ENCODE measurements around the gene GNA14. TPM values are rescaled to one million over a fixed set of nuclear protein-coding genes. Genes with fewer than 3 reads are reported as not detected.
"Not testable (repeated sequence)": the region's sequence is repeated elsewhere in the genome, so short reads cannot be mapped to it uniquely, and the experiment has no call there.

Gene GNA14
- total RNA-seq, 1 experiment from 2014 or later, result not detected

- peaks cover 6% of the 10 kb centered on the region for H3K36me3 Mint-ChIP-seq (ENCODE audit: insufficient read depth, unreplicated experiment)
- no peaks in the 10 kb centered on the region for H3K9me3 Mint-ChIP-seq (ENCODE audit: unreplicated experiment)
- ChIA-PET POLR2A (no interaction called here), CTCF (interaction anchor here (0.7 to 2.5 kb wide), 6 partner anchors 12 to 717 kb away, joined by 3 to 16 read pairs (median 4); no protein-coding TSS in a partner anchor)
- no peak for DNase-seq (ENCODE audit: unreplicated experiment)
- H3K27me3 Mint-ChIP-seq (ENCODE audit: insufficient read depth, unreplicated experiment), result no peaks in the 10 kb centered on the region
- H3K27ac Mint-ChIP-seq (ENCODE audit: low read depth, unreplicated experiment), result no peak overlapping the region
- intact Hi-C loops (cut with micrococcal nuclease), result no loop called here
- no peak overlapping the region for H3K4me3 Mint-ChIP-seq (ENCODE audit: unreplicated experiment)
- TF ChIP-seq, protein P1, sequence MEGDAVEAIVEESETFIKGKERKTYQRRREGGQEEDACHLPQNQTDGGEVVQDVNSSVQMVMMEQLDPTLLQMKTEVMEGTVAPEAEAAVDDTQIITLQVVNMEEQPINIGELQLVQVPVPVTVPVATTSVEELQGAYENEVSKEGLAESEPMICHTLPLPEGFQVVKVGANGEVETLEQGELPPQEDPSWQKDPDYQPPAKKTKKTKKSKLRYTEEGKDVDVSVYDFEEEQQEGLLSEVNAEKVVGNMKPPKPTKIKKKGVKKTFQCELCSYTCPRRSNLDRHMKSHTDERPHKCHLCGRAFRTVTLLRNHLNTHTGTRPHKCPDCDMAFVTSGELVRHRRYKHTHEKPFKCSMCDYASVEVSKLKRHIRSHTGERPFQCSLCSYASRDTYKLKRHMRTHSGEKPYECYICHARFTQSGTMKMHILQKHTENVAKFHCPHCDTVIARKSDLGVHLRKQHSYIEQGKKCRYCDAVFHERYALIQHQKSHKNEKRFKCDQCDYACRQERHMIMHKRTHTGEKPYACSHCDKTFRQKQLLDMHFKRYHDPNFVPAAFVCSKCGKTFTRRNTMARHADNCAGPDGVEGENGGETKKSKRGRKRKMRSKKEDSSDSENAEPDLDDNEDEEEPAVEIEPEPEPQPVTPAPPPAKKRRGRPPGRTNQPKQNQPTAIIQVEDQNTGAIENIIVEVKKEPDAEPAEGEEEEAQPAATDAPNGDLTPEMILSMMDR (IDR thresholded peaks at IDR 0.05; ENCODE audit: unreplicated experiment), result no peak
- no TSS peak for BruUV-seq (replicated peaks)
- peaks cover 26% of the 10 kb centered on the region for H3K4me1 Mint-ChIP-seq (ENCODE audit: insufficient read depth, unreplicated experiment)
These were observed 226.4 kb downstream of the GNA14 start for GRCh38 chr9:77421506-77422265.

GRCh38 chr9:77420641-77421040 lies 227.5 kb downstream of the GNA14 start:
- peaks cover 26% of the 10 kb centered on the region for H3K4me1 Mint-ChIP-seq (ENCODE audit: insufficient read depth, unreplicated experiment)
- H3K27ac Mint-ChIP-seq (ENCODE audit: low read depth, unreplicated experiment), result no peak overlapping the region
- ChIA-PET POLR2A (no interaction called here), CTCF (interaction anchor here (0.7 to 3.8 kb wide), 2 partner anchors 13 to 760 kb away, joined by 3 to 29 read pairs; no protein-coding TSS in a partner anchor)
- peaks cover 6% of the 10 kb centered on the region for H3K36me3 Mint-ChIP-seq (ENCODE audit: insufficient read depth, unreplicated experiment)
- intact Hi-C loops (cut with micrococcal nuclease), result no loop called here
- no peaks in the 10 kb centered on the region for H3K27me3 Mint-ChIP-seq (ENCODE audit: insufficient read depth, unreplicated experiment)
- H3K9me3 Mint-ChIP-seq (ENCODE audit: unreplicated experiment), result no peaks in the 10 kb centered on the region
- TF ChIP-seq, protein P1 (IDR thresholded peaks at IDR 0.05; ENCODE audit: unreplicated experiment), result no peak
- DNase-seq (ENCODE audit: unreplicated experiment), result no peak
- no peak overlapping the region for H3K4me3 Mint-ChIP-seq (ENCODE audit: unreplicated experiment)
- no TSS peak for BruUV-seq (replicated peaks)

DNA sequence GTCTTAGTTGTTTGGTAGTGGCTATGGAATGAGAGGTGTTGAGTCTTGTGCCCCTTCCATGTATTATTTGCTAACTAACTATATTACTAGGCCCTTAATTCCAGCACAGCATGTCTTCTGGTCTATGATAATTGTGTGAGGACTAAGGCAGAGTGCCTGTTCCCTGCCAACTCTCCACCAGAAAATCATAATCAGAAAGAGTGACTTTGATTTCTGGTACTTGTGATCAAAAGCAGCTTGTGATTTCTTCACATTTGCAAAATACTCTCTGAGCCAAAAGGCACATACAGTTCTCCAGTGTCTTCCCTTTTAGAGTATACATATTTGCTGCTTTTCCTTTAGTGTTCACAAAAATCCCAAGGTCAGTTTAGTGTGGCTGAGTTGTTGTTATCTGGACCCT lies 229.9 kb downstream of the GNA14 start:
- no peak overlapping the region for H3K4me3 Mint-ChIP-seq (ENCODE audit: unreplicated experiment)

GRCh38 chr9:77417566-77417965 lies 230.6 kb downstream of the GNA14 start:
- ChIA-PET CTCF (interaction anchor here (0.6 to 3.8 kb wide), 6 partner anchors 16 to 467 kb away, joined by 3 to 29 read pairs (median 5); no protein-coding TSS in a partner anchor), POLR2A (interaction anchor here (0.7 to 1.4 kb wide), 3 partner anchors 10 to 125 kb away, joined by 3 to 9 read pairs (median 4); no protein-coding TSS in a partner anchor)
- Mint-ChIP-seq H3K27me3 (ENCODE audit: insufficient read depth, unreplicated experiment) (no peaks in the 10 kb centered on the region), H3K27ac (ENCODE audit: low read depth, unreplicated experiment) (peak overlapping the region; percentile 91), H3K9me3 (ENCODE audit: unreplicated experiment) (no peaks in the 10 kb centered on the region), H3K4me1 (ENCODE audit: insufficient read depth, unreplicated experiment) (peaks cover 21% of the 10 kb centered on the region), H3K4me3 (ENCODE audit: unreplicated experiment) (no peak overlapping the region), H3K36me3 (ENCODE audit: insufficient read depth, unreplicated experiment) (peaks cover 6% of the 10 kb centered on the region)
- TF ChIP-seq, protein P1 (IDR thresholded peaks at IDR 0.05; ENCODE audit: unreplicated experiment), result no peak
- peak; percentile 84 for DNase-seq (ENCODE audit: unreplicated experiment)
- intact Hi-C loops (cut with micrococcal nuclease), result no loop called here
- BruUV-seq (replicated peaks), result no TSS peak

More for the DNA sequence above, 229.9 kb downstream of the GNA14 start:
- CTCF ChIA-PET, result interaction anchor here (0.6 to 3.8 kb wide), 5 partner anchors 11 to 126 kb away, joined by 3 to 29 read pairs (median 4); no protein-coding TSS in a partner anchor
- peak overlapping the region; percentile 91 for H3K27ac Mint-ChIP-seq (ENCODE audit: low read depth, unreplicated experiment)
- no peaks in the 10 kb centered on the region for H3K9me3 Mint-ChIP-seq (ENCODE audit: unreplicated experiment)
- POLR2A ChIA-PET, result interaction anchor here (1.2 to 1.4 kb wide), 2 partner anchors 11 to 126 kb away, joined by 3 to 9 read pairs; no protein-coding TSS in a partner anchor
- no peak for DNase-seq (ENCODE audit: unreplicated experiment)
- intact Hi-C loops (cut with micrococcal nuclease), result no loop called here
- BruUV-seq (replicated peaks), result no TSS peak
- no peaks in the 10 kb centered on the region for H3K27me3 Mint-ChIP-seq (ENCODE audit: insufficient read depth, unreplicated experiment)
- TF ChIP-seq, protein P1 (IDR thresholded peaks at IDR 0.05; ENCODE audit: unreplicated experiment), result no peak
- H3K36me3 Mint-ChIP-seq (ENCODE audit: insufficient read depth, unreplicated experiment), result peaks cover 6% of the 10 kb centered on the region
- H3K4me1 Mint-ChIP-seq (ENCODE audit: insufficient read depth, unreplicated experiment), result peaks cover 21% of the 10 kb centered on the region

- H3K4me3 Mint-ChIP-seq (ENCODE audit: unreplicated experiment); BruUV-seq (replicated peaks); H3K27ac Mint-ChIP-seq (ENCODE audit: low read depth, unreplicated experiment); DNase-seq (ENCODE audit: unreplicated experiment); H3K27me3 Mint-ChIP-seq (ENCODE audit: insufficient read depth, unreplicated experiment); intact Hi-C loops (cut with micrococcal nuclease); H3K4me1 Mint-ChIP-seq (ENCODE audit: insufficient read depth, unreplicated experiment): not testable (repeated sequence)
- Mint-ChIP-seq H3K36me3 (ENCODE audit: insufficient read depth, unreplicated experiment) (peaks cover 39% of the 10 kb centered on the region), H3K9me3 (ENCODE audit: unreplicated experiment) (peaks cover 13% of the 10 kb centered on the region)
- ChIA-PET POLR2A (interaction anchor here (1.5 kb wide), 1 partner anchor 10 kb away, joined by 3 read pairs; no protein-coding TSS in a partner anchor), CTCF (interaction anchor here (0.6 to 1.2 kb wide), 2 partner anchors 25 to 733 kb away, joined by 3 to 5 read pairs; no protein-coding TSS in a partner anchor)
These were observed 239.6 kb downstream of the GNA14 start for GRCh38 chr9:77408521-77408920.

Data from MCF 10A (cell line).